Measurements from ENCODE around the gene SYNE1.

- TF ChIP-seq CTCF (IDR thresholded peaks at IDR 0.05) (no peak), SMAD3 (CRISPR knock-in tag; IDR thresholded peaks at IDR 0.05; ENCODE audit: borderline replicate concordance) (no peak), ETV6 (CRISPR knock-in tag; IDR thresholded peaks at IDR 0.05) (no peak), MAX (CRISPR knock-in tag; IDR thresholded peaks at IDR 0.05) (no peak), USF2 (CRISPR knock-in tag; IDR thresholded peaks at IDR 0.05) (no peak), ATF3 (CRISPR knock-in tag; conservative IDR thresholded peaks at IDR 0.05) (no peak), ZBTB21 (CRISPR knock-in tag; IDR thresholded peaks at IDR 0.05; ENCODE audit: borderline replicate concordance) (no peak), NFE2L1 (CRISPR knock-in tag; IDR thresholded peaks at IDR 0.05) (no peak), USF1 (CRISPR knock-in tag; IDR thresholded peaks at IDR 0.05) (no peak), E2F1 (CRISPR knock-in tag; IDR thresholded peaks at IDR 0.05) (no peak), CBFB (CRISPR knock-in tag; IDR thresholded peaks at IDR 0.05; ENCODE audit: low read depth) (no peak), E2F4 (CRISPR knock-in tag; IDR thresholded peaks at IDR 0.05; ENCODE audit: borderline replicate concordance, low read depth) (no peak), ZSCAN18 (CRISPR knock-in tag; IDR thresholded peaks at IDR 0.05) (no peak), ZNF232 (CRISPR knock-in tag; IDR thresholded peaks at IDR 0.05) (no peak)
These were observed 413.5 kb downstream of the SYNE1 start for GRCh38 chr6:152223636-152224035.

Data from WTC11 (cell line).